Fibroblast of the conjunctiva (primary cell): ENCODE data around the gene ABCD3.

Experiments used
- DNase-seq: peaks from one replicate; pipeline ENCODE4 v3.0.0-alpha.2; 2010; ENCODE audit warnings: low read depth

ABCD3 gene

GRCh38 chr1:94463056-94463764 is 45.0 kb downstream of the ABCD3 start:
- DNase-seq: no peak

- peak; percentile 29 for DNase-seq
Observed at GRCh38 chr1:94463765-94464330, 45.7 kb downstream of the ABCD3 start.

GRCh38 chr1:94468708-94469107 is 50.5 kb downstream of the ABCD3 start:
- DNase-seq: no peak

GRCh38 chr1:94471271-94471670 is 53.1 kb downstream of the ABCD3 start:
- DNase-seq: no peak

GRCh38 chr1:94475232-94475631 is 57.0 kb downstream of the ABCD3 start:
- no peak for DNase-seq

GRCh38 chr1:94479682-94480081 is 61.5 kb downstream of the ABCD3 start:
- no peak for DNase-seq

GRCh38 chr1:94481473-94481933 is 63.3 kb downstream of the ABCD3 start:
- peak; percentile 60 for DNase-seq

GRCh38 chr1:94486990-94487389 is 68.8 kb downstream of the ABCD3 start:
- no peak for DNase-seq

- no peak for DNase-seq
Observed at GRCh38 chr1:94490556-94490955, 72.4 kb downstream of the ABCD3 start.

- DNase-seq: no peak
Observed at GRCh38 chr1:94496076-94496755, 78.0 kb downstream of the ABCD3 start.

- no peak for DNase-seq
Observed at GRCh38 chr1:94501426-94501825, 83.2 kb downstream of the ABCD3 start.

- DNase-seq: no peak
Observed at GRCh38 chr1:94501935-94502334, 83.7 kb downstream of the ABCD3 start.

GRCh38 chr1:94503153-94503552 is 85.0 kb downstream of the ABCD3 start:
- DNase-seq: no peak

- no peak for DNase-seq
Observed at GRCh38 chr1:94504601-94505000, 86.4 kb downstream of the ABCD3 start.

GRCh38 chr1:94512816-94513215 is 94.6 kb downstream of the ABCD3 start:
- no peak for DNase-seq

- no peak for DNase-seq
Observed at GRCh38 chr1:94514095-94514727, 96.0 kb downstream of the ABCD3 start.

- no peak for DNase-seq
Observed at GRCh38 chr1:94515296-94515947, 97.2 kb downstream of the ABCD3 start.

- no peak for DNase-seq
Observed at GRCh38 chr1:94519351-94519750, 101.2 kb downstream of the ABCD3 start.

- peak; percentile 72 for DNase-seq
Observed at GRCh38 chr1:94522304-94522703, 104.1 kb downstream of the ABCD3 start.

- no peak for DNase-seq
Observed at GRCh38 chr1:94524531-94524930, 106.3 kb downstream of the ABCD3 start.

- DNase-seq: no peak
Observed at GRCh38 chr1:94526152-94526980, 108.2 kb downstream of the ABCD3 start.
